Stimulated activated CD8-positive, alpha-beta memory T cell treated with anti-CD3 and anti-CD28 coated beads, Interleukin-15, amount 100 ng/mL, for 24 hours (primary cell): ENCODE measurements around the gene AKAP6.

Experiments
- DNase-seq: peaks from one replicate; pipeline ENCODE4 v3.0.0-alpha.2; 2020; ENCODE audit warnings: low read depth

The AKAP6 gene

GRCh38 chr14:32710231-32710671 lies 381.2 kb downstream of the AKAP6 start:
- DNase-seq, result no peak

- DNase-seq, result no peak
Observed at GRCh38 chr14:32710731-32711680, 381.9 kb downstream of the AKAP6 start.

- no peak for DNase-seq
Observed at GRCh38 chr14:32713856-32714255, 384.8 kb downstream of the AKAP6 start.

- no peak for DNase-seq
Observed at GRCh38 chr14:32719601-32720000, 390.5 kb downstream of the AKAP6 start.

- DNase-seq, result no peak
Observed at GRCh38 chr14:32720927-32721326, 391.8 kb downstream of the AKAP6 start.

GRCh38 chr14:32722631-32723183 lies 393.6 kb downstream of the AKAP6 start:
- no peak for DNase-seq

- DNase-seq, result no peak
Observed at GRCh38 chr14:32724867-32725471, 395.9 kb downstream of the AKAP6 start.

GRCh38 chr14:32726516-32726915 lies 397.4 kb downstream of the AKAP6 start:
- DNase-seq, result no peak

GRCh38 chr14:32727832-32728231 lies 398.7 kb downstream of the AKAP6 start:
- no peak for DNase-seq

- DNase-seq, result no peak
Observed at GRCh38 chr14:32728526-32728925, 399.4 kb downstream of the AKAP6 start.

GRCh38 chr14:32728976-32729375 lies 399.9 kb downstream of the AKAP6 start:
- no peak for DNase-seq

GRCh38 chr14:32731249-32731648 lies 402.2 kb downstream of the AKAP6 start:
- no peak for DNase-seq

- no peak for DNase-seq
Observed at GRCh38 chr14:32733015-32733414, 403.9 kb downstream of the AKAP6 start.

- no peak for DNase-seq
Observed at GRCh38 chr14:32734261-32734660, 405.2 kb downstream of the AKAP6 start.

- DNase-seq, result no peak
Observed at GRCh38 chr14:32737621-32738020, 408.5 kb downstream of the AKAP6 start.

GRCh38 chr14:32738206-32738871 lies 409.2 kb downstream of the AKAP6 start:
- no peak for DNase-seq

GRCh38 chr14:32744811-32745445 lies 415.8 kb downstream of the AKAP6 start:
- DNase-seq, result no peak

GRCh38 chr14:32754209-32754608 lies 425.1 kb downstream of the AKAP6 start:
- no peak for DNase-seq

- DNase-seq, result no peak
Observed at GRCh38 chr14:32756173-32756572, 427.1 kb downstream of the AKAP6 start.

GRCh38 chr14:32756775-32757174 lies 427.7 kb downstream of the AKAP6 start:
- DNase-seq, result no peak

GRCh38 chr14:32757568-32757967 lies 428.5 kb downstream of the AKAP6 start:
- no peak for DNase-seq

- DNase-seq, result no peak
Observed at GRCh38 chr14:32761381-32761968, 432.4 kb downstream of the AKAP6 start.
